GM12892 (cell line): ENCODE data around the gene CDH8.

Experiments used
- POLR2A ChIP-seq: IDR thresholded peaks from 2 replicates; pipeline ENCODE4 v1.6.1; 2011; ENCODE audit warnings: low read depth, low read length, control low read depth
- POLR2AphosphoS5 ChIP-seq: IDR thresholded peaks from 2 replicates; pipeline ENCODE4 v1.6.1; 2011; ENCODE audit warnings: low read depth, low read length, control low read depth
- TAF1 ChIP-seq: IDR thresholded peaks from 2 replicates; pipeline ENCODE4 v1.6.1; 2011; ENCODE audit warnings: low read depth, mild to moderate bottlenecking, control low read depth, low read length, borderline replicate concordance

- no peak for TF ChIP-seq POLR2A
- TF ChIP-seq TAF1: no peak
- no peak for TF ChIP-seq POLR2AphosphoS5
Observed at GRCh38 chr16:61831351-61831917, 204.8 kb downstream of the CDH8 start.
